HepG2 (cell line): ENCODE data around the gene PIGX. TPM values are rescaled to one million over a fixed set of nuclear protein-coding genes. Genes with fewer than 3 reads are reported as not detected.
A peak's percentile ranks its signal among the peaks of the same experiment; 100 is the strongest.

Experiments
- CBFB ChIP-seq: sonication (generic); formaldehyde crosslinking; IDR thresholded peaks from 2 replicates; pipeline ENCODE4 v1.4.0; 2020; ENCODE audit warnings: missing genetic modification reagents
- FLYWCH1 ChIP-seq: sonication (generic); formaldehyde crosslinking; IDR thresholded peaks from 2 replicates; pipeline ENCODE4 v1.8.1; 2023; ENCODE audit warnings: mild to moderate bottlenecking, missing genetic modification reagents
- FOSL2 ChIP-seq: sonication (generic); formaldehyde crosslinking; IDR thresholded peaks from 2 replicates; pipeline ENCODE4 v1.4.0; 2020; ENCODE audit warnings: missing genetic modification reagents
- FOXC1 ChIP-seq: sonication (generic); formaldehyde crosslinking; IDR thresholded peaks from 2 replicates; pipeline ENCODE4 v1.8.0; 2022; ENCODE audit warnings: mild to moderate bottlenecking, missing genetic modification reagents, borderline replicate concordance
- FOXO1 ChIP-seq: sonication (generic); formaldehyde crosslinking; IDR thresholded peaks from 2 replicates; pipeline ENCODE4 v1.4.0; 2020; ENCODE audit warnings: missing genetic modification reagents
- GABPB1 ChIP-seq: IDR thresholded peaks from 2 replicates; pipeline ENCODE4 v1.6.1; 2016; ENCODE audit warnings: mild to moderate bottlenecking, missing genetic modification reagents, moderate library complexity, missing compliant biosample characterization
- GATAD2A ChIP-seq: IDR thresholded peaks from 2 replicates; pipeline ENCODE4 v1.6.1; 2016
- MAFF ChIP-seq: IDR thresholded peaks from 2 replicates; pipeline ENCODE4 v1.6.1; 2011; ENCODE audit warnings: low read depth, low read length, improper control_type of control experiment
- NRL ChIP-seq: sonication (generic); formaldehyde crosslinking; IDR thresholded peaks from 2 replicates; pipeline ENCODE4 v1.5.0; 2020; ENCODE audit warnings: missing genetic modification reagents, mild to moderate bottlenecking, moderate library complexity, borderline replicate concordance
- RBAK ChIP-seq: sonication (generic); formaldehyde crosslinking; IDR thresholded peaks from 2 replicates; pipeline ENCODE4 v1.5.1; 2020; ENCODE audit warnings: mild to moderate bottlenecking, missing genetic modification reagents
- SMARCE1 ChIP-seq: fragments of 450-650 bp; IDR thresholded peaks from 2 replicates; pipeline ENCODE4 v1.6.1; 2017; ENCODE audit warnings: borderline replicate concordance
- TCF7L2 ChIP-seq: IDR thresholded peaks from 2 replicates; pipeline ENCODE4 v1.6.1; 2011; ENCODE audit warnings: mild to moderate bottlenecking, low read depth, low read length, moderate library complexity
- TP53 ChIP-seq: sonication (generic); formaldehyde crosslinking; conservative IDR thresholded peaks from 2 replicates; pipeline ENCODE4 v1.4.0; 2020; ENCODE audit warnings: missing genetic modification reagents
- ZFYVE20 ChIP-seq: sonication (generic); formaldehyde crosslinking; IDR thresholded peaks from 2 replicates; pipeline ENCODE4 v1.8.0; 2023; ENCODE audit warnings: low read depth, mild to moderate bottlenecking, moderate library complexity, missing genetic modification reagents, borderline replicate concordance
- ZNF264 ChIP-seq: sonication (generic); formaldehyde crosslinking; IDR thresholded peaks from 2 replicates; pipeline ENCODE4 v1.4.0; 2020; ENCODE audit warnings: missing genetic modification reagents
- ZNF354B ChIP-seq: sonication (generic); formaldehyde crosslinking; IDR thresholded peaks from 2 replicates; pipeline ENCODE4 v1.8.0; 2022; ENCODE audit warnings: mild to moderate bottlenecking, missing genetic modification reagents
- ZNF557 ChIP-seq: sonication (generic); formaldehyde crosslinking; IDR thresholded peaks from 2 replicates; pipeline ENCODE4 v1.4.0; 2020; ENCODE audit warnings: missing genetic modification reagents
- ZNF781 ChIP-seq: sonication (generic); formaldehyde crosslinking; IDR thresholded peaks from 2 replicates; pipeline ENCODE4 v1.5.1; 2020; ENCODE audit warnings: borderline replicate concordance, mild to moderate bottlenecking, missing genetic modification reagents; ENCODE audit errors: not compliant biosample characterization
- polyA plus RNA-seq, 8 experiments: library from polyadenylated mRNA; depleted of rRNA in 3 of 8; stranded (reverse) in 7 of 8; unstranded in 1 of 8; fragments of >200 nt; fragmentation: Illumina TruSeq in 4 of 8; extraction: Trizol in 4 of 8; gene quantifications; 2 replicates each; pipeline versions ENCODE4 v1.2.1 to v1.2.3, GENCODE V29; 2011 to 2016; ENCODE audit warnings: low read depth in 4 of 8, missing spikeins in 1 of 8, mixed read lengths in 1 of 8; ENCODE audit not compliant: insufficient read depth in 1 of 8
- total RNA-seq, 5 experiments: library from RNA; depleted of rRNA; stranded (reverse); fragments of >200 nt; fragmentation: Illumina TruSeq; extraction: Trizol; gene quantifications; 2 replicates each; pipeline ENCODE4 v1.2.3, GENCODE V29; 2016; ENCODE audit warnings: low read depth in 1 of 5
- TF ChIP-seq, protein P1 (sequence below): sonication (generic); formaldehyde crosslinking; IDR thresholded peaks from 2 replicates; pipeline ENCODE4 v1.8.0; 2022; ENCODE audit warnings: low read depth, missing genetic modification reagents
- TF ChIP-seq, protein P2 (sequence below): sonication (generic); formaldehyde crosslinking; IDR thresholded peaks from 2 replicates; pipeline ENCODE4 v1.4.0; 2020; ENCODE audit warnings: low read depth, missing genetic modification reagents
- TF ChIP-seq, protein P3 (sequence below): sonication (generic); formaldehyde crosslinking; IDR thresholded peaks from 2 replicates; pipeline ENCODE4 v1.5.1; 2020; ENCODE audit warnings: missing genetic modification reagents, mild to moderate bottlenecking, borderline replicate concordance
- TF ChIP-seq, protein P4 (sequence below): sonication (generic); formaldehyde crosslinking; IDR thresholded peaks from 2 replicates; pipeline ENCODE4 v1.5.1; 2020; ENCODE audit warnings: mild to moderate bottlenecking, missing genetic modification reagents

Gene PIGX
- total and polyA plus RNA-seq, 2 of the 13 experiments (the other 11 are each of a cell fraction or from before 2014, with no cell fraction given): 13.2 to 21.3 TPM

DNA sequence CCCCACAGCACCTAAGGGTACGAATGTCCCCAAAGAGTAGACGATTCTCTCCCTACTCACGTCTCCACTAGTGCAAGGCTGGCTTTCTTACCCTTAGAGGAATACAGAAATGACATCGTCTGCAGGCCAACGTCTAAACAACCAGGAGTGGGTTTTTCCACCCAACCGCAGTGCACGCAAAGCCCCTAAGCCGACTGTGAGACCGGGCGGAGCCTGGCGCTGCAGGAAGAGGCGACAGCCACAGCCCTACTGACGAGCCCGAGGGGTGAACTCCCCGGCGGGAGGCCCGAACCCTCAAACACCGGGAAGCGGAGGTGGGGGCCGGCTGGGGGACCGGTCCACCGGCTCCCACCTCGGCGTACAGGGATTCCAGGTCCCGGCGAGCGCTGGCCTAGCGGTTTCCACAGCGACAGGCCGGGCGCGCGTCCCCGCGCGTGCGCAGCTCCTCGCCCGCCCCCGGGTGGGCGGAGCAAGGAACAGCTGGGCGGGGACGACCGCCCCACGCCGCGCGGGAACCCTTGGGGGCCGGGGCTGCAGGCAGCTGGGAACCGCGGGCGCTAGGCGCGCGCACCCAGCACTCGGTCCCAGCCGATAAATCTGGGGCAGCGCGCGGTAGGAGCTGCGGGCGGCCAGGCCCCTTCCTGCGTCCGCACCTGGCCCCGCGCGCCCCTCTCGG is at the start of gene PIGX, which contains the start of gene CEP19 (continued):
- TF ChIP-seq, protein P1, sequence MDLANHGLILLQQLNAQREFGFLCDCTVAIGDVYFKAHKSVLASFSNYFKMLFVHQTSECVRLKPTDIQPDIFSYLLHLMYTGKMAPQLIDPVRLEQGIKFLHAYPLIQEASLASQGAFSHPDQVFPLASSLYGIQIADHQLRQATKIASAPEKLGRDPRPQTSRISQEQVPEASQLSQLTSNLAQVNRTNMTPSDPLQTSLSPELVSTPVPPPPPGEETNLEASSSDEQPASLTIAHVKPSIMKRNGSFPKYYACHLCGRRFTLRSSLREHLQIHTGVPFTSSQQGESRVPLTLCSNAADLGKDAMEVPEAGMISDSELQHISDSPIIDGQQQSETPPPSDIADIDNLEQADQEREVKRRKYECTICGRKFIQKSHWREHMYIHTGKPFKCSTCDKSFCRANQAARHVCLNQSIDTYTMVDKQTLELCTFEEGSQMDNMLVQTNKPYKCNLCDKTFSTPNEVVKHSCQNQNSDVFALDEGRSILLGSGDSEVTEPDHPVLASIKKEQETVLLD: no peak
- TF ChIP-seq FOXO1 (no peak), FLYWCH1 (CRISPR knock-in tag) (no peak), SMARCE1 (no peak), MAFF (no peak), NRL (no peak), GABPB1 (peak; percentile 63; the same call in 1 of the 2 replicates), FOXC1 (no peak; the same call in 1 of the 2 replicates), ZFYVE20 (no peak), ZNF557 (CRISPR knock-in tag) (no peak), TCF7L2 (no peak), RBAK (CRISPR knock-in tag) (no peak), ZNF264 (CRISPR knock-in tag) (0 out of 2 replicates have a peak, but pooled peaks have one; percentile 15), TP53 (CRISPR knock-in tag) (no peak), CBFB (CRISPR knock-in tag) (no peak; the same call in 1 of the 2 replicates), ZNF354B (CRISPR knock-in tag) (no peak), ZNF781 (CRISPR knock-in tag) (no peak), FOSL2 (CRISPR knock-in tag) (no peak; the same call in 1 of the 2 replicates), GATAD2A (0 out of 2 replicates have a peak, but pooled peaks have one; percentile 19)
- TF ChIP-seq, protein P2, sequence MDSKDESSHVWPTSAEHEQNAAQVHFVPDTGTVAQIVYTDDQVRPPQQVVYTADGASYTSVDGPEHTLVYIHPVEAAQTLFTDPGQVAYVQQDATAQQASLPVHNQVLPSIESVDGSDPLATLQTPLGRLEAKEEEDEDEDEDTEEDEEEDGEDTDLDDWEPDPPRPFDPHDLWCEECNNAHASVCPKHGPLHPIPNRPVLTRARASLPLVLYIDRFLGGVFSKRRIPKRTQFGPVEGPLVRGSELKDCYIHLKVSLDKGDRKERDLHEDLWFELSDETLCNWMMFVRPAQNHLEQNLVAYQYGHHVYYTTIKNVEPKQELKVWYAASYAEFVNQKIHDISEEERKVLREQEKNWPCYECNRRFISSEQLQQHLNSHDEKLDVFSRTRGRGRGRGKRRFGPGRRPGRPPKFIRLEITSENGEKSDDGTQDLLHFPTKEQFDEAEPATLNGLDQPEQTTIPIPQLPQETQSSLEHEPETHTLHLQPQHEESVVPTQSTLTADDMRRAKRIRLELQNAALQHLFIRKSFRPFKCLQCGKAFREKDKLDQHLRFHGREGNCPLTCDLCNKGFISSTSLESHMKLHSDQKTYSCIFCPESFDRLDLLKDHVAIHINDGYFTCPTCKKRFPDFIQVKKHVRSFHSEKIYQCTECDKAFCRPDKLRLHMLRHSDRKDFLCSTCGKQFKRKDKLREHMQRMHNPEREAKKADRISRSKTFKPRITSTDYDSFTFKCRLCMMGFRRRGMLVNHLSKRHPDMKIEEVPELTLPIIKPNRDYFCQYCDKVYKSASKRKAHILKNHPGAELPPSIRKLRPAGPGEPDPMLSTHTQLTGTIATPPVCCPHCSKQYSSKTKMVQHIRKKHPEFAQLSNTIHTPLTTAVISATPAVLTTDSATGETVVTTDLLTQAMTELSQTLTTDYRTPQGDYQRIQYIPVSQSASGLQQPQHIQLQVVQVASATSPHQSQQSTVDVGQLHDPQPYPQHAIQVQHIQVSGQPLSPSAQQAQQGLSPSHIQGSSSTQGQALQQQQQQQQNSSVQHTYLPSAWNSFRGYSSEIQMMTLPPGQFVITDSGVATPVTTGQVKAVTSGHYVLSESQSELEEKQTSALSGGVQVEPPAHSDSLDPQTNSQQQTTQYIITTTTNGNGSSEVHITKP (CRISPR knock-in tag): peak; percentile 20; the same call in 1 of the 2 replicates
- TF ChIP-seq, protein P3, sequence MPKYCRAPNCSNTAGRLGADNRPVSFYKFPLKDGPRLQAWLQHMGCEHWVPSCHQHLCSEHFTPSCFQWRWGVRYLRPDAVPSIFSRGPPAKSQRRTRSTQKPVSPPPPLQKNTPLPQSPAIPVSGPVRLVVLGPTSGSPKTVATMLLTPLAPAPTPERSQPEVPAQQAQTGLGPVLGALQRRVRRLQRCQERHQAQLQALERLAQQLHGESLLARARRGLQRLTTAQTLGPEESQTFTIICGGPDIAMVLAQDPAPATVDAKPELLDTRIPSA (CRISPR knock-in tag): no peak
- TF ChIP-seq, protein P4, sequence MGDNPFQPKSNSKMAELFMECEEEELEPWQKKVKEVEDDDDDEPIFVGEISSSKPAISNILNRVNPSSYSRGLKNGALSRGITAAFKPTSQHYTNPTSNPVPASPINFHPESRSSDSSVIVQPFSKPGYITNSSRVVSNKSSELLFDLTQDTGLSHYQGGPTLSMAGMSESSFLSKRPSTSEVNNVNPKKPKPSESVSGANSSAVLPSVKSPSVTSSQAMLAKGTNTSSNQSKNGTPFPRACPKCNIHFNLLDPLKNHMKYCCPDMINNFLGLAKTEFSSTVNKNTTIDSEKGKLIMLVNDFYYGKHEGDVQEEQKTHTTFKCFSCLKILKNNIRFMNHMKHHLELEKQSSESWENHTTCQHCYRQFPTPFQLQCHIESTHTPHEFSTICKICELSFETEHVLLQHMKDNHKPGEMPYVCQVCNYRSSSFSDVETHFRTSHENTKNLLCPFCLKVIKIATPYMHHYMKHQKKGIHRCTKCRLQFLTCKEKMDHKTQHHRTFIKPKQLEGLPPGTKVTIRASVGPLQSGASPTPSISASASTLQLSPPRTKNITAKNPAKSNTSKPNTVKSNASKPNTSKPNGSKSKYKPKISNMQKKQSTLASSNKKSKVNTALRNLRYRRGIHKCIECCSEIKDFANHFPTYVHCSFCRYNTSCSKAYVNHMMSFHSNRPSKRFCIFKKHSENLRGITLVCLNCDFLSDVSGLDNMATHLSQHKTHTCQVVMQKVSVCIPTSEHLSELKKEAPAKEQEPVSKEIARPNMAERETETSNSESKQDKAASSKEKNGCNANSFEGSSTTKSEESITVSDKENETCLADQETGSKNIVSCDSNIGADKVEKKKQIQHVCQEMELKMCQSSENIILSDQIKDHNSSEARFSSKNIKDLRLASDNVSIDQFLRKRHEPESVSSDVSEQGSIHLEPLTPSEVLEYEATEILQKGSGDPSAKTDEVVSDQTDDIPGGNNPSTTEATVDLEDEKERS (CRISPR knock-in tag): peak; percentile 41; the same call in 1 of the 2 replicates
